K562 (cell line): ENCODE results near the gene LONP1. TPM values are rescaled to one million over a fixed set of nuclear protein-coding genes. Genes with fewer than 3 reads are reported as not detected.
A peak's percentile ranks its signal among the peaks of the same experiment; 100 is the strongest.

Source experiments
- ELF4 ChIP-seq: fragments of 450-650 bp; formaldehyde crosslinking; IDR thresholded peaks from 2 replicates; pipeline ENCODE4 v1.4.0; 2022; ENCODE audit warnings: missing genetic modification characterization
- FOXJ3 ChIP-seq: sonication (generic); formaldehyde crosslinking; IDR thresholded peaks from 2 replicates; pipeline ENCODE4 v1.4.0; 2020; ENCODE audit warnings: mild to moderate bottlenecking, missing genetic modification reagents
- GATAD2A ChIP-seq: fragments of 450-650 bp; IDR thresholded peaks from 2 replicates; pipeline ENCODE4 v1.6.1; 2017
- GMEB1 ChIP-seq: fragments of 250-450 bp; sonication (Bioruptor Pico); IDR thresholded peaks from 2 replicates; pipeline ENCODE4 v1.4.0; 2020; ENCODE audit warnings: mild to moderate bottlenecking
- GTF2A2 ChIP-seq: IDR thresholded peaks from 2 replicates; pipeline ENCODE4 v1.6.1; 2016; ENCODE audit warnings: mild to moderate bottlenecking, missing genetic modification characterization, missing compliant biosample characterization
- HNRNPLL ChIP-seq: fragments of 200-400 bp; formaldehyde crosslinking; IDR thresholded peaks from 2 replicates; pipeline ENCODE4 v1.6.1; 2017; ENCODE audit warnings: low read length, low read depth, mild to moderate bottlenecking; ENCODE audit not compliant: poor library complexity, severe bottlenecking
- KLF1 ChIP-seq: fragments of 450-650 bp; IDR thresholded peaks from 2 replicates; pipeline ENCODE4 v1.6.1; 2016; ENCODE audit warnings: missing genetic modification characterization, missing compliant biosample characterization
- NFATC3 ChIP-seq: fragments of 450-650 bp; IDR thresholded peaks from 2 replicates; pipeline ENCODE4 v1.6.1; 2017; ENCODE audit warnings: mild to moderate bottlenecking
- NFRKB ChIP-seq: fragments of 450-650 bp; IDR thresholded peaks from 2 replicates; pipeline ENCODE4 v1.6.1; 2016; ENCODE audit warnings: low read depth
- PYGO2 ChIP-seq: fragments of 450-650 bp; IDR thresholded peaks from 2 replicates; pipeline ENCODE4 v1.6.1; 2016; ENCODE audit warnings: mild to moderate bottlenecking, missing genetic modification characterization, moderate library complexity, missing compliant biosample characterization
- RBM15 ChIP-seq: fragments of 200-400 bp; formaldehyde crosslinking; IDR thresholded peaks from 2 replicates; pipeline ENCODE4 v1.6.1; 2018; ENCODE audit warnings: mild to moderate bottlenecking, low read length, moderate library complexity; ENCODE audit not compliant: insufficient read depth
- RNF219 ChIP-seq: fragments of 250-450 bp; sonication (Bioruptor Pico); IDR thresholded peaks from 2 replicates; pipeline ENCODE4 v1.5.0; 2022; ENCODE audit warnings: mild to moderate bottlenecking
- TBL1XR1 ChIP-seq, 2 experiments: IDR thresholded peaks; 2 replicates each; pipeline ENCODE4 v1.6.1; 2012; ENCODE audit warnings: improper control_type of control experiment in 2 of 2, low read length in 2 of 2, mild to moderate bottlenecking in 1 of 2
- U2AF1 ChIP-seq: fragments of 200-400 bp; formaldehyde crosslinking; optimal IDR thresholded peaks from 2 replicates; pipeline ENCODE3; 2017; ENCODE audit warnings: mild to moderate bottlenecking, low read depth, low read length, moderate library complexity
- polyA plus RNA-seq, 8 experiments: library from polyadenylated mRNA; depleted of rRNA in 4 of 8; stranded (reverse) in 5 of 8; unstranded in 3 of 8; fragments of >200 nt; fragmentation: Nextera tagmentation in 2 of 8; fragmentation: Illumina TruSeq in 1 of 8; extraction: Ambion mirVana in 2 of 8; extraction: Trizol in 1 of 8; gene quantifications; 2 replicates each; pipeline versions ENCODE4 v1.2.1 to v1.2.3, GENCODE V29; 2011 to 2014; ENCODE audit warnings: inconsistent platforms in 1 of 8, missing spikeins in 1 of 8
- total RNA-seq, 7 experiments: library from RNA; depleted of rRNA in 6 of 7; stranded (reverse); fragments of >200 nt in 6 of 7; fragmentation: Illumina TruSeq in 2 of 7; extraction: Trizol in 2 of 7; gene quantifications; 2 replicates each; pipeline versions ENCODE4 v1.2.1 to v1.2.3, GENCODE V29; 2011 to 2021; ENCODE audit warnings: low replicate concordance in 1 of 7
- TF ChIP-seq, protein P1 (sequence below): fragments of 450-650 bp; IDR thresholded peaks from 2 replicates; pipeline ENCODE4 v1.7.0; 2016; ENCODE audit warnings: borderline replicate concordance
- TF ChIP-seq, protein P2 (sequence below): IDR thresholded peaks from 2 replicates; pipeline ENCODE4 v1.6.1; 2014; ENCODE audit warnings: antibody characterized with exemption
- TF ChIP-seq, protein P3 (sequence below): fragments of 450-650 bp; formaldehyde crosslinking; IDR thresholded peaks from 2 replicates; pipeline ENCODE4 v1.4.0; 2022; ENCODE audit warnings: missing genetic modification characterization

LONP1 gene
- total and polyA plus RNA-seq, 9 of the 15 experiments (the other 6 are each of a cell fraction or from before 2014, with no cell fraction given) = 1.1 to 238 (median 84.5) TPM

- TF ChIP-seq RNF219 (CRISPR knock-in tag) (no peak), NFATC3 (no peak), RBM15 (no peak), FOXJ3 (CRISPR knock-in tag) (no peak), HNRNPLL (peak; percentile 64), ELF4 (no peak), KLF1 (0 out of 2 replicates have a peak, but pooled peaks have one; percentile 33), NFRKB (peak; percentile 72), GATAD2A (no peak), GTF2A2 (no peak), PYGO2 (tag) (no peak), TBL1XR1 (IDR thresholded peaks at IDR 0.05; ENCODE audit: low read length in 2 of 2) (peak; percentile 60 to 84; a peak in 2 of 4 replicates), U2AF1 (peak; percentile 96), GMEB1 (CRISPR knock-in tag) (peak; percentile 75)
- TF ChIP-seq, protein P1, sequence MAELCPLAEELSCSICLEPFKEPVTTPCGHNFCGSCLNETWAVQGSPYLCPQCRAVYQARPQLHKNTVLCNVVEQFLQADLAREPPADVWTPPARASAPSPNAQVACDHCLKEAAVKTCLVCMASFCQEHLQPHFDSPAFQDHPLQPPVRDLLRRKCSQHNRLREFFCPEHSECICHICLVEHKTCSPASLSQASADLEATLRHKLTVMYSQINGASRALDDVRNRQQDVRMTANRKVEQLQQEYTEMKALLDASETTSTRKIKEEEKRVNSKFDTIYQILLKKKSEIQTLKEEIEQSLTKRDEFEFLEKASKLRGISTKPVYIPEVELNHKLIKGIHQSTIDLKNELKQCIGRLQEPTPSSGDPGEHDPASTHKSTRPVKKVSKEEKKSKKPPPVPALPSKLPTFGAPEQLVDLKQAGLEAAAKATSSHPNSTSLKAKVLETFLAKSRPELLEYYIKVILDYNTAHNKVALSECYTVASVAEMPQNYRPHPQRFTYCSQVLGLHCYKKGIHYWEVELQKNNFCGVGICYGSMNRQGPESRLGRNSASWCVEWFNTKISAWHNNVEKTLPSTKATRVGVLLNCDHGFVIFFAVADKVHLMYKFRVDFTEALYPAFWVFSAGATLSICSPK = no peak
- TF ChIP-seq, protein P2, sequence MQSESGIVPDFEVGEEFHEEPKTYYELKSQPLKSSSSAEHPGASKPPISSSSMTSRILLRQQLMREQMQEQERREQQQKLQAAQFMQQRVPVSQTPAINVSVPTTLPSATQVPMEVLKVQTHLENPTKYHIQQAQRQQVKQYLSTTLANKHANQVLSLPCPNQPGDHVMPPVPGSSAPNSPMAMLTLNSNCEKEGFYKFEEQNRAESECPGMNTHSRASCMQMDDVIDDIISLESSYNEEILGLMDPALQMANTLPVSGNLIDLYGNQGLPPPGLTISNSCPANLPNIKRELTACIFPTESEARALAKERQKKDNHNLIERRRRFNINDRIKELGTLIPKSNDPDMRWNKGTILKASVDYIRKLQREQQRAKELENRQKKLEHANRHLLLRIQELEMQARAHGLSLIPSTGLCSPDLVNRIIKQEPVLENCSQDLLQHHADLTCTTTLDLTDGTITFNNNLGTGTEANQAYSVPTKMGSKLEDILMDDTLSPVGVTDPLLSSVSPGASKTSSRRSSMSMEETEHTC = peak; percentile 100
- TF ChIP-seq, protein P3, sequence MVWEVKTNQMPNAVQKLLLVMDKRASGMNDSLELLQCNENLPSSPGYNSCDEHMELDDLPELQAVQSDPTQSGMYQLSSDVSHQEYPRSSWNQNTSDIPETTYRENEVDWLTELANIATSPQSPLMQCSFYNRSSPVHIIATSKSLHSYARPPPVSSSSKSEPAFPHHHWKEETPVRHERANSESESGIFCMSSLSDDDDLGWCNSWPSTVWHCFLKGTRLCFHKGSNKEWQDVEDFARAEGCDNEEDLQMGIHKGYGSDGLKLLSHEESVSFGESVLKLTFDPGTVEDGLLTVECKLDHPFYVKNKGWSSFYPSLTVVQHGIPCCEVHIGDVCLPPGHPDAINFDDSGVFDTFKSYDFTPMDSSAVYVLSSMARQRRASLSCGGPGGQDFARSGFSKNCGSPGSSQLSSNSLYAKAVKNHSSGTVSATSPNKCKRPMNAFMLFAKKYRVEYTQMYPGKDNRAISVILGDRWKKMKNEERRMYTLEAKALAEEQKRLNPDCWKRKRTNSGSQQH (CRISPR knock-in tag) = no peak
Observed at GRCh38 chr19:5719961-5720790, at the start of gene LONP1, which contains the start of gene CATSPERD (continued).
